GM19452 (cell line): ENCODE measurements around the gene NAT16.
A peak's percentile ranks its signal among the peaks of the same experiment; 100 is the strongest.
"Not testable (repeated sequence)": the region's sequence is repeated elsewhere in the genome, so short reads cannot be mapped to it uniquely, and the experiment has no call there.

Experiments used
- ATAC-seq: cut with Tn5 transposase; IDR thresholded peaks from one replicate; pipeline ENCODE4 v1.9.1; 2021; ENCODE audit not compliant: unreplicated experiment

NAT16 gene

DNA sequence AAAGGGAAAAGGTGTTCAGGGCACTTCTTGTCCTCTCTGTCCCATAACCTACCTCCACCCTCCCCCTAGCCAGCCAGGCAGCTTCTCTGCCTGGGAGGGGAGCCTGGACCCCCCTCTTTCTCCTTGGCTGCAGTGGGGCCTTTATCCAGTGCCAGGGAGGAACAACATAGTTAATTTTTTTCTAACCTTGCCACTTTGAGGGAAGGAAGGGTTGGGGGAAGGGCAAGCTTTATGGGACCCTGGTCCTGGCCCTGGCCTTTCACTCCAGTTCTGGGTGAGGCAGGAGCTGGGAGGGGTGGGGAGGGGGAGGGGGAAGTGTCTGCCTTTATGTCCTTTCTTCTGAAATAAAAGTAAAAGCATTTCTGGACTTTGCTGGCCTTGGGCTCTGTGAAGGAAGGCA is 19.2 kb downstream of the NAT16 start:
- no peak for ATAC-seq

DNA sequence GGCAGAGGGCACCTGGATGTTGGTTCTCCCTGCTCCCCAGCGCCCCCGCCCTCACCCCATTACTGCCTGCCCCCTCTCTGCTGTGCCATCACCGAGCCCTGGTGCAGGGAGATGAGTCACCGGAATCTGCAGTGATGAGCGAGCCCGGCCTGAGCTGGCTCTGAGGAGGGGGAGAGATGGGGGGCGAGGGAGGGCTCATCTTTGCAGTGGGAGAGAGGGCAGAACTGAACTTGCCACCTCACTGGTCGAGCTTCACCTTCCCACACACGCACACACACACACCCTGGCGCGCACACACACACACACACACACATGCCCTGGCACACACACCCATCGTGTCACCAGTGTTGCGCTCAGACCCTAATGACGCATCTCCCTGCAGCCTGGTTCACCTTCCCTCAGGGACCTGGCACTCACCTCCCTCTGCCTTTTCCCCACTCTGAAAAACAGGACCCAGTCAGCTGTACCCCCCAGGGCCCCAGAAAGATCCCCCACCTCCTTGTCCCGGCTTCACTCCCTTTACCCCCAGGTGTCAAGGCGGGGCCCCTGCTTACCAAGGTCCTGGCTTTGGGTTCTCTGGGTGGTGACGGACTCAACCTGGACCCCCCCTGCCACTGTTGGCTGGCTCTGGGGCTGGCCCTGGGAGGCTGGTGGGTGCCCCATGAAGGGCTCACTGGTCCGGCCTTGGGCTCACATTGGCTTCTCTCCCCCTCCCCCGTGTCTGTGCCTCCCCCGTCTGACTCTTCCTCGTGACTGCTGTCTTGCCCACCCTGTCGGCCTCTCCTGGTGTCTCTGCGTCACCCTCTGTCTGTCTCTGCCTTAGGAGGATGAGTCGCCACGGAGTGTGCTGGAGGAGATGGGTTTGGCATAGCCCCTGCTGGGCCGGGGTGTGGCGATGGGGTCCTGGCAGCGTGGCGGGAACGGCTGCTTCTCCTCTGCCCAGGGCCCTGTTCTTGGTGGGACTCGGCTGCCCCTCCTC is 20.1 kb downstream of the NAT16 start:
- no peak for ATAC-seq

DNA sequence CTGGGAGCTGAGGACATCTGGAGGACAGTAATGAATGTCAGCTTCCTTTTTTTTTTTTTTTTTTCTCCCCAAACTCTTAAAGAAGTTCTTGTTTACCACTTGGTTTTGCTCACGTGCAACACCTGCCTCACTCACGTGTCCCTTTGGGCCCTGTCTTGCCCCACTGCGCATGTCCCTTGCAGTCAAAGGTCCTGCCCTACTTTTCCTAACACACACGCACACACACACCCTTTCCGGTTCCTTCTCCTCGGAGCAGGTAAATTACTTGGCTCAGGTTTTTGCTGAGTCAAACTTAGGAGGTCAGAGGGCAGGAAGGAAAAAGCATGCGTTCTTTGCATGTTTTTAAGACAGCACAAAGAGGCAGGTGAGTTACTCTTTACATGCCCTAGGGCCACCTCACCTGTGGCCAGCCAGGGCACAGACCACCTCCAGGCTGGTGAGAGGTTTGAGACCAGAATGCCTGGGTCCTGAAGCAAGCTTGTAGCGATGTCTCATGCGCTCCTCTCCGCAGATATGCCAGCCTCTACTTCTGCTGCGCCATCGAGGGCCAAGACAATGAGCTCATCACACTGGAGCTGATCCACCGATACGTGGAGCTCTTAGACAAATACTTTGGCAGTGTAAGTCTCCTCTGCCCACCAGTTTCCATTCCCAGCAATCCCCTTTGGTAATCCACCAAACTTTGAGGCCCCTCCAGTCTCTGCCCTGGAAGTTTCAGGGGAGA is 23.1 kb downstream of the NAT16 start:
- ATAC-seq, result no peak

DNA sequence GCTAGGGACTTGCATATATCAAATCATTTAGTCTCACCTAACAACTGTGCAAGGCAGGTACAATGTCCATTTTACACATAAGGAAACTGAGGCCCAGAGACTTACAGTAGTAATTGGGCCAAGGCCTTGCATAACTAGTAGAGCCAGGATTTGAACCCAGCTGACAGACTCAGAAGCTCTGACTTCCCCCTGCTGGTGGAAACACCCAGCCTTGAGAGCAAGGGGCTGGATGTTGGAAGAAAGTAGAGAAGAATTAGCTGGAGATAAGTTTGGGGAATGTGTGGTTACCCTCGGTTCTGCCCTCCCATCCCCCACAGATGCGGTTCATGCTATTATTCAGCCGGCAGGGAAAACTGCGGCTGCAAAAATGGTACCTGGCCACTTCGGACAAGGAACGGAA is 23.8 kb downstream of the NAT16 start:
- no peak for ATAC-seq

DNA sequence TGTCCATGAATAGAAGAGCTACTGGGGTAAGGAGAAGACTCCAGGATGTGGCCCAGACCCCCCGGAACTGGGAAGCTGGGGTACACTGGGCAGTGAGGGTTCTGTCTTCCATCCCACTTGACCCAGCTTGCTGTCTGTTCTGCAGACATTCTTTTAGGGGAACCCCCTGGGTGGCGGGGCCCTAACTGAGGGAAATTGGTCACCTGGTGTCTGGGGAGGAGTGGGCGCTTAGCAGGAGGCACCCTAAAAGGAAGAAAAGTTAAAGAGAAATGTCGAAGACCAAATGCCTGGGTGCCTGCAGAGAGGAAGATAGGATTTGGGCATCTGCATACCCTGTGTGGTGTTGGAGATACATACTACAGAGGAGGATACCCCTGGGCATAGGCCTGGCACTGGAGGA is 24.8 kb downstream of the NAT16 start:
- ATAC-seq, result no peak

DNA sequence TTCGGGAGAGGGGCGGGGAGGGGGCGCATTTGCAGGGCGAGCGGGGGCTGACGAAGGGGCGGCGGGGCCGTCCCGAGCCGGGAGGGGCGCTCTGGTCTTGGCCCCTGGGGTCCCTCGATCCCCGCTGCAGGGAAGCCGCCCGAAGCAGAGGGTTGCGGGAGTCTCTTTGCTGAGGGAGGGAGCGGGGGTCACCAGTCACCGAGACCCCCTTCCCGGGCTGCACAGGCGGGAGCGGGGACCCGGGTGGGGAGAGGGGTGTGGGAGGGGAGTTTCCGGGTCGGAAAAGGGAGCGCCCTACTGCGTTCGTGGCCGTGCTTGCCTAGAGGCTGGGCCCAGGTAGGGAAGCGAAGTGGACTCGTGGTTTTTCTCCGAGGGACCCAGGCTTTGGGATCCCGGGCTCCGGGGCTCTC is 25.4 kb downstream of the NAT16 start:
- ATAC-seq, result no peak

DNA sequence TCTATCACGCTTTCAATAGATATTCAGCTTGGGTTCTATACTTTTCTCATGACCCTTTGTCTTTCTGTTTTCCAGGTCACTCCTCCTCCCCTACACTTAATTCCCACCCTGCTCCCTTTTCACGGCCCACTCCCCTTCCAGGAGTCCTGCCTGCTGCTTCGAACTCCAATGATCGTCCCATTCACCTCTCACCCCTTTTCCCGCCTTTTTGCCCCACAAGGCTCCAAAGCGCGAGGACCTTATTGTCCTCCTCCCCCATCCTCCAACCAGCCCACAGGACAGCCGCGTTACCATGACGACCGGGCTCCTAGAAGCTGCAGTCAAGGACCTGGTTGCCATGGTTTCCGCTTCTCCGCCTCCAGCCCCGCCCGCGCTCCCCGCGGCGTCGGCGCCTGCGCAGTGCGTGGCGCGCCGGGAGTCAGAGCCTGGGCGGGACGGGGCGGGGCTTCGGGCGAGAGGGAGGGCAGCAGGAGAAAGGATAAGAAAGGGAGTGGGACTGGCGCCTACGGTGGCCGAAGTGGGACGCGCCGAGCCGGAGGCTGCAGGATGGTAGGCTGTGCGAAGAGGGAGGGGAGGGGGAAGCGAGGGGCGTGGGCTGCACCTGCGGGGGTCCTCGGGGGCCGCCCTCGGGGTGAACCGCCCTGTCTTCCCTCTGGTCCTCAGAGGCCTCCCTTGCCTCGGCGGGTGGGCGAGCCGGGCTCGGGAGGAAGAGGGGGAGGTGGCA is 26.0 kb downstream of the NAT16 start, which contains the start of gene AP1S1:
AP1S1 (plus strand) TSS at position 508 of the 724 bp plus-strand sequence; CDS start at position 547, 39 bp downstream.
- ATAC-seq, result peak; percentile 83

DNA sequence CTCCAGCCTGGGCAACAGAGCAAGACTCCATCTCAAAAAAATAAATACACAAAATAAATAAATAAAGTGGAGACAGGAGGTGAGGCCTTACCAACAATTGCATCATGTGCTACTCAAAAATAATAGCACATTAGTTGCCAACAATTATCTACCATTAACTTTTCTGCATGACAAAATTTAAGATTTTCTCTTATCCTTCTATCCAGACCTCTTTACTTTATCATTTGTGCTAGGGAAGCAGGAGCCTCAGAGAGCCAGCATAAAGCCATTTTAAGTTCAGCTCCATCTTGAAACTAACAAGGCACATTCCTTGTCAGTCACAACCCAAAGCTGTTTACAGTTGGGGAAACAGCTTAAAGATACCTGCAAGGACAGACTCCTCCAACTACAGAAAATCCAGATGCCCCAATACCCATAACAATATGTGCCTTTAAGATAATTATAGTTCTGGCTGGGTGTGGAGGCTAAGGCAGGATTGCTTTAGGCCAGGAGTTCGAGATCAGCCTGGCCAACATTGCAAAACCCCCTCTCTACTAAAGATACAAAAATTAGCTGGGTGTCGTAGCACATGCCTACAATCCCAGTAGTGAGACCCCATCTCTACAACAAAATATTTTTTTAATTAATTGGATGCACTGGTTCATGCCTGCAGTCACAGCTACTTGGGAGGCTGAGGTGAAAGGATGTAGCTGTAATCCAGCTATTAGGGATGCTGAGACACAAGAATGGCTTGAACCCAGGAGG is 28.0 kb downstream of the NAT16 start:
- no peak for ATAC-seq

DNA sequence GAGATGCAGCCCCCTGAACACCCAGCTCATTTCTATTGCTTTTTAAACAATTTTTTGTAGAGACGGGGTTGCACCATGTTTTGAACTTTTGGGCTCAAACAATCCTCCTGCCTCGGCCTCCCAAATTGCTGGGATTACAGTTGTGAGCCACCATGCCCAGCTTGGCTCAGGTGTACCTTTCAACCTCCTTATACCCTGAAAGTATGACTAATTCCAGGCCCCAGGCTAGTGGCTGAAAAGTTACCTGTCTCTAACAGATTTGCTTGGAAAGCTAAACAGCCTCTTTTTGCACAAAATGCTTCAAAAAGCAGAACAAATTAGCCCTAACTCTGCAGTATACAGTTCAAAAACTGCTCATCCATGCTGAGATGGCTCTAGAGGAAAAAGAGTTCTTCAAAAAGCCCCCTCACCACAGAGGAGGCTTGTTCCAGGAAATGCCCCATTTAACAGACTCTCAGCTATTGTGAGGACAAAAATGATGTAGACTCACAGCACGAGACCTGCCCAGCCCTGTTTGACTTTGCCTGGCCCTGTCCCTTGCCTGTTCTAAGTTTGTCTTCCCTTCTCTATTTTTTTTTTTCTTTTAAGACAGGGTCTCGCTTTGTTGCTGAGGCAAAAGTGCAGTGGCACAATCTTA is 39.2 kb downstream of the NAT16 start:
- ATAC-seq, result no peak

DNA sequence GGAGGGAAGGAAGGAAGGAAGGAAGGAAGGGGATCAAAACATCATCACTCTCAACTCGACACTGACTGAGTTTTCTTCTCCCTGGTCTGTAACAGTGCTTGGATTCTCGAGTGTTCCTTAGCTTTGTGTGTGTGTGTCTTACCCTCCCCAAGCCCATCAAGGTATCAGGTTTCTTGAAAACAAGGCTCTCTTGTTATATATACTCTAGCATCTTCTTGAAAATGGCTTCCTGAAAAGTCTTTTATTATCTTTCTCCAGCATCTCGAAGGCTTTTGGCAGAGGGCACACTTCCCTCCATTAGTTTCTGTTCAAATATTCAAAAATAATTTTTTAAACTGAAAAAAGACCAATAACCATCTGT is 39.8 kb downstream of the NAT16 start:
- no peak for ATAC-seq

DNA sequence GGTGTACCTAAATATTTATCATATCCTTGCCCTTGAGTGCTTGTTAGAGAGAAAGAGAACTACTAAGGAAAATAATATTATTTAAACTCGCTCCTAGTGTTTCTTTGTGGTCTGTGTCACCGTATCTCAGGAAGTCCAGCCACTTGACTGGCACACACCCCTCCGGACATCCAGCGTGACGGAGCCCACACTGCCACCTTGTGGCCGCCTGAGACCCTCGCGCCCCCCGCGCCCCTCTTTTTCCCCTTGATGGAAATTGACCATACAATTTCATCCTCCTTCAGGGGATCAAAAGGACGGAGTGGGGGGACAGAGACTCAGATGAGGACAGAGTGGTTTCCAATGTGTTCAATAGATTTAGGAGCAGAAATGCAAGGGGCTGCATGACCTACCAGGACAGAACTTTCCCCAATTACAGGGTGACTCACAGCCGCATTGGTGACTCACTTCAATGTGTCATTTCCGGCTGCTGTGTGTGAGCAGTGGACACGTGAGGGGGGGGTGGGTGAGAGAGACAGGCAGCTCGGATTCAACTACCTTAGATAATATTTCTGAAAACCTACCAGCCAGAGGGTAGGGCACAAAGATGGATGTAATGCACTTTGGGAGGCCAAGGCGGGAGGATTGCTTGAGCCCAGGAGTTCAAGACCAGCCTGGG is 41.8 kb downstream of the NAT16 start:
- ATAC-seq, result peak; percentile 74

DNA sequence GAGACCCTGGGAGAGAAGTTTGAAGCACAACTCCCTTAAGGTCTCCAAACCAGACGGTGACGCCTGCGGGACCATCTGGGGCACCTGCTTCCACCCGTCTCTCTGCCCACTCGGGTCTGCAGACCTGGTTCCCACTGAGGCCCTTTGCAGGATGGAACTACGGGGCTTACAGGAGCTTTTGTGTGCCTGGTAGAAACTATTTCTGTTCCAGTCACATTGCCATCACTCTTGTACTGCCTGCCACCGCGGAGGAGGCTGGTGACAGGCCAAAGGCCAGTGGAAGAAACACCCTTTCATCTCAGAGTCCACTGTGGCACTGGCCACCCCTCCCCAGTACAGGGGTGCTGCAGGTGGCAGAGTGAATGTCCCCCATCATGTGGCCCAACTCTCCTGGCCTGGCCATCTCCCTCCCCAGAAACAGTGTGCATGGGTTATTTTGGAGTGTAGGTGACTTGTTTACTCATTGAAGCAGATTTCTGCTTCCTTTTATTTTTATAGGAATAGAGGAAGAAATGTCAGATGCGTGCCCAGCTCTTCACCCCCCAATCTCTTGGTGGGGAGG is 42.4 kb downstream of the NAT16 start:
- ATAC-seq, result peak; percentile 10

DNA sequence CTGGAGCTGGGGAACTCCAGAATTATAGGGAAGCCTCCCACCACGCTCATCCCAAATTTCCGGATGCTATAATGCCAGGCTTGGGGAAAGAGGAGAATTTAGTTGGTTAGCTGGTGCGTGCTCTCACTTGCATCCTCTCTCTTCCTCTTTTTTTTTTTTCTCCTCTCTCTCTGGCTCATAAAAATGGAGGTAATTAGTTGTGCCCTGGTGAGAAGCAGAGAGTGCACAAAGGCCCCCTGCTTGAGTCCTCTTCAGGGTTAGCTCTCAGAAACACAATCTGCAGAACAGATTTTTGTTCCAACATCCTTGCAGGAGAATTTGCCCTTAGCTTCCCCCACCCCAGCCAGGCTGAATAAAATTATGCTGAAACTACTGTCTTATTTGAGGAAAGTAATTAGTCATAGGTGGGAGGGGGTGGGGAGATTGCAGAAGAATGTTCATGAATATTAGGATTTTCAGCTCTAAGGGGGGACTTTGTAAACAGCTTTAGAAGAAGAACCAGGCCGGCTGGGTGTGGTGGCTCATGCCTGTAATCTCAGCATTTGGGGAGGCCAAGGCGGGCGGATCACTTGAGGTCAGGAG is 45.6 kb downstream of the NAT16 start:
- ATAC-seq, result no peak

DNA sequence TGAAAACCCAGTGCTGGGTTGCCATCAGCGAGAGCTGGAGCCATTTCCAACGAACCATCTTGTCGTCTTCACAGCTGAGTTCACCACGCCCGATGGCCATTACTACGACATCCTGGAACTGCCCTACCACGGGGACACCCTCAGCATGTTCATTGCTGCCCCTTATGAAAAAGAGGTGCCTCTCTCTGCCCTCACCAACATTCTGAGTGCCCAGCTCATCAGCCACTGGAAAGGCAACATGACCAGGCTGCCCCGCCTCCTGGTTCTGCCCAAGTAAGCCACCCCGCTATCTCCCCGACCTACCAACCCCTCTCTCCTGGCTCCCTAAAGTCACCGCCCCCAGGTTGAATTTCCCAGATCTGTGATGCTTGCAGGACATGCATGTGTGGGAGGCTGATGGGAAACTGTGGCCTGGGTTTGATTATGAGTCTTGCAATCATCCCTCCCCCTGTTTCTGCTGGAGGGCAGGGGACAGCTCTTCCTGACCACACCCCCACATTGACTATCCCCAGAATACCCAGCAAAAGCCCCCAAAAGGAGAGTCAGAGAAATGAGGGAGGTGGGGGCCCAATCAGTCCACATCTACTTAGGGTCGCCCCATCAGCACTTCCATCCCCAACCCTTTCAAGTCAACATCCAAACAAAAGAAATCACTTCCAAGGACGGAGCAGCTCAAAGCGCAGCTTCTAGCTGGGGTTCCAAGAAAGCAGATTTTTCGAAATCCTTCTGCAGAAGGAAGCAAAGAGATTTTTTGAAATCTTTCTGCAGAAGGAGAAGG is 46.3 kb downstream of the NAT16 start:
- no peak for ATAC-seq

DNA sequence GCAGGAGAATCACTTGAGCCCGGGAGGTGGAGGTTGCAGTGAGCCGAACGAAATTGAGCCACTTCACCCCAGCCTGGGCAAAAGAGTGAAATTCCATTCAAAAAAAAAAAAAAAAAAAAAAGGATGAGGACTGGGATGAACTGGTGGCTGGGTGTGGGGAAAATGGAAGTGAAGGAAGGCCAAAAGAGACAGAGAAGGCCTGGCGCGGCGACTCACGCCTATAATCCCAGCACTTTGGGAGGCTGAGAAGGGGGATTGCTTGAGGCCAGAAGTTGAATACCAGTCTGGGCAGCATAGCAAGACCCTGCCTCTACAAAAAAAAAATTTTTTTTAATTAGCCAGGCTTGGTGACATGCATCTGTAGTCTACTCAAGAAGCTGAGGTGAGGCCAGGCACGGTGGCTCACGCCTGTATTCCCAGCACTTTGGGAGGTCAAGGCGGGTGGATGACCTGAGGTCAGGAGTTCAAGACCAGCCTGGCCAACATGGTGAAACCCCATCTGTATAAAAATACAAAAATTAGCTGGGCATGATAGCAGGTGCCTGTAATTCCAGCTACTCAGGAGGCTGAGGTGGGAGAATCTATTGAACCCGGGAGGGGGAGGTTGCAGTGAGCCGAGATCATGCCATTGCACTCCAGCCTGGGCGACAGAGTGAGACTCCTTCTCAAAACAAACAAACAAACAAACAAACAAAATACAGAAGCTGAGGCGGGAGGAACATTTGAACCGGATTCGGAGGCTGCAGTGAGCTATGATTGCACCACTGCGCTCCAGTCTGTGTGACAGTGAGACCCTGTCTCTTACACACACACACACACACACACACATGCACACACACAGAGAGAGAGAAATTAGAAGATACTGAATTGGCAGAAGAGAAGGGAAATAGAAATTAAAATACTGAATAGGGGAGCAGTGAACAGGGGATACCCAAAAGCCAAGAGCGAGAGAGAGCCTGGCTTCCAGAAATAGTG is 47.2 kb downstream of the NAT16 start:
- ATAC-seq, result not testable (repeated sequence)

DNA sequence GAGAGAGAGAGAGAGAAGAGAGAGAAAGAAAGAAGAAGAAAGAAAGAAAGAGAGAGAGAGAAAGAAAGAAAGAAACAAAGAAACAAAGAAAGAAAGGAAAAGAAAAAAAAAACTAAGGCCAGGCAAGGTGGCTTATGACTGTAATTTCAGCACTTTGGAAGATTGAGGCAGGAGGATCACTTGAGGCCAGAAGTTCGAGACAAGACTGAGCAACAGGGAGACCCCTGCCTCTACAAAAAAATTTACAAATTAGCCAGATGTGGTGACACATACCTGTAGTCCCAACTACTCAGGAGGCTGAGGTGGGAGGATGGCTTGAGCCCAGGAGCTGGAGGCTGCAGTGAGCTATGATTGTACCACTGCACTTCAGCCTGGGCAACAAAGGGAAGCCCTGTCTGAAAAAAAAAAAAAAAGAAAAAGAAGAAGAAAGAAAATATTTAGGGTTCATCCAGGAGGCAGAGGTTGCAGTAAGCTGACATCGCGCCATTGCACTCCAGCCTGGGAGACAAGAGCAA is 50.4 kb downstream of the NAT16 start:
- no peak for ATAC-seq
